Measurements from ENCODE around the gene UGT1A1. TPM values are rescaled to one million over a fixed set of nuclear protein-coding genes. Genes with fewer than 3 reads are reported as not detected.

Gene UGT1A1
- total RNA-seq, 1 experiment from 2014 or later: not detected

GRCh38 chr2:233775414-233775813 is 15.3 kb downstream of the UGT1A1 start (continued):
- TF ChIP-seq, protein P1, sequence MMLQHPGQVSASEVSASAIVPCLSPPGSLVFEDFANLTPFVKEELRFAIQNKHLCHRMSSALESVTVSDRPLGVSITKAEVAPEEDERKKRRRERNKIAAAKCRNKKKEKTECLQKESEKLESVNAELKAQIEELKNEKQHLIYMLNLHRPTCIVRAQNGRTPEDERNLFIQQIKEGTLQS (IDR thresholded peaks at IDR 0.05): no peak
- TF ChIP-seq SIN3A (IDR thresholded peaks at IDR 0.05; ENCODE audit: low read depth) (no peak), SP1 (IDR thresholded peaks at IDR 0.05; ENCODE audit: low read depth) (no peak), ELF1 (IDR thresholded peaks at IDR 0.05; ENCODE audit: borderline replicate concordance, low read depth) (no peak), POLR2AphosphoS5 (IDR thresholded peaks at IDR 0.05; ENCODE audit: low read depth, low read length) (no peak), EGR1 (IDR thresholded peaks at IDR 0.05; ENCODE audit: low read depth) (no peak), ZNF274 (IDR thresholded peaks at IDR 0.05; ENCODE audit: low read depth, low read length) (no peak)

DNA sequence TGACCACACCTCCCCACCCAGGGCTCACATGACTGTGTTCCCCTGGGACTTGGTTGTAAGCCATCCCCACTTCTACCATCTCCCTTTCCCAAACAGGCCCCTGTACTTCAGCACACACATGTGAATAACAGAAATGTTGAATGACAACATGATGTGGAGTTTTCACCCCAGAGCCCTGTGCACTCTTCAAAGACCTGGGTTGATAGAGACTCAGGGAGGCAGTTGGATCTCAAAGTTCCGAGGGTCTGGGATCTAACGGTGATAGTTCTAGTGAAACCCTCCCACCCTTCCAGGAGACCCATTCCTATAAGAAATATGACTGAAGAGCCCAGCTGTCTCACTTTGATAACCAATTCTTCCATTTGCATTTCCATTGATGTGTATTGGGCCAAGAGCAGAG is 18.0 kb downstream of the UGT1A1 start, which contains the start of gene MROH2A:
TSS of gene MROH2A (plus strand) at position 301 of the 400 bp plus-strand sequence. CDS start 1,029 bp downstream, outside the sequence.
- Histone ChIP-seq H3K79me2 (ENCODE audit: insufficient read depth, low read length) (no peaks in the 10 kb centered on the region), H3K9me3 (ENCODE audit: control insufficient read depth in 1 of 2, insufficient read depth in 1 of 2, low read depth in 1 of 2, low read length in 2 of 2) (no peaks in the 10 kb centered on the region), H3K9ac (ENCODE audit: low read length) (no peak within 1 kb of the TSS), H3K36me3 (ENCODE audit: control insufficient read depth in 1 of 2, insufficient read depth in 2 of 2, low read length in 2 of 2) (no peaks in the 10 kb centered on the region), H3K4me1 (ENCODE audit: control insufficient read depth in 1 of 2, insufficient read depth in 2 of 2, low read length in 2 of 2) (no peaks in the 10 kb centered on the region), H3K9me2 (ENCODE audit: insufficient read depth) (no peaks in the 10 kb centered on the region), H2AFZ (ENCODE audit: low read depth, low read length, poor library complexity, severe bottlenecking) (no peak within 1 kb of the TSS), H3K4me2 (ENCODE audit: low read length) (no peak within 1 kb of the TSS), H3K27me3 (ENCODE audit: insufficient read depth, low read length) (no peaks in the 10 kb centered on the region), H4K20me1 (ENCODE audit: insufficient read depth) (no peaks in the 10 kb centered on the region), H3K27ac (ENCODE audit: low read depth, low read length) (no peak within 1 kb of the TSS), H3K4me3 (replicated peaks in 1 of 2; ENCODE audit: low read depth in 1 of 2, low read length in 2 of 2) (no peak within 1 kb of the TSS)
- no peak for ATAC-seq
- TF ChIP-seq JUND (IDR thresholded peaks at IDR 0.05) (no peak), CEBPB (IDR thresholded peaks at IDR 0.05; ENCODE audit: low read depth) (no peak), SRF (IDR thresholded peaks at IDR 0.05; ENCODE audit: low read depth) (no peak), SIN3A (IDR thresholded peaks at IDR 0.05; ENCODE audit: low read depth) (no peak), EZH2 (IDR thresholded peaks at IDR 0.05) (no peak)
- TF ChIP-seq, protein P2, sequence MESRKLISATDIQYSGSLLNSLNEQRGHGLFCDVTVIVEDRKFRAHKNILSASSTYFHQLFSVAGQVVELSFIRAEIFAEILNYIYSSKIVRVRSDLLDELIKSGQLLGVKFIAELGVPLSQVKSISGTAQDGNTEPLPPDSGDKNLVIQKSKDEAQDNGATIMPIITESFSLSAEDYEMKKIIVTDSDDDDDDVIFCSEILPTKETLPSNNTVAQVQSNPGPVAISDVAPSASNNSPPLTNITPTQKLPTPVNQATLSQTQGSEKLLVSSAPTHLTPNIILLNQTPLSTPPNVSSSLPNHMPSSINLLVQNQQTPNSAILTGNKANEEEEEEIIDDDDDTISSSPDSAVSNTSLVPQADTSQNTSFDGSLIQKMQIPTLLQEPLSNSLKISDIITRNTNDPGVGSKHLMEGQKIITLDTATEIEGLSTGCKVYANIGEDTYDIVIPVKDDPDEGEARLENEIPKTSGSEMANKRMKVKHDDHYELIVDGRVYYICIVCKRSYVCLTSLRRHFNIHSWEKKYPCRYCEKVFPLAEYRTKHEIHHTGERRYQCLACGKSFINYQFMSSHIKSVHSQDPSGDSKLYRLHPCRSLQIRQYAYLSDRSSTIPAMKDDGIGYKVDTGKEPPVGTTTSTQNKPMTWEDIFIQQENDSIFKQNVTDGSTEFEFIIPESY (IDR thresholded peaks at IDR 0.05; ENCODE audit: extremely low read depth, insufficient replicate concordance, low read length): no peak
- TF ChIP-seq, protein P3, sequence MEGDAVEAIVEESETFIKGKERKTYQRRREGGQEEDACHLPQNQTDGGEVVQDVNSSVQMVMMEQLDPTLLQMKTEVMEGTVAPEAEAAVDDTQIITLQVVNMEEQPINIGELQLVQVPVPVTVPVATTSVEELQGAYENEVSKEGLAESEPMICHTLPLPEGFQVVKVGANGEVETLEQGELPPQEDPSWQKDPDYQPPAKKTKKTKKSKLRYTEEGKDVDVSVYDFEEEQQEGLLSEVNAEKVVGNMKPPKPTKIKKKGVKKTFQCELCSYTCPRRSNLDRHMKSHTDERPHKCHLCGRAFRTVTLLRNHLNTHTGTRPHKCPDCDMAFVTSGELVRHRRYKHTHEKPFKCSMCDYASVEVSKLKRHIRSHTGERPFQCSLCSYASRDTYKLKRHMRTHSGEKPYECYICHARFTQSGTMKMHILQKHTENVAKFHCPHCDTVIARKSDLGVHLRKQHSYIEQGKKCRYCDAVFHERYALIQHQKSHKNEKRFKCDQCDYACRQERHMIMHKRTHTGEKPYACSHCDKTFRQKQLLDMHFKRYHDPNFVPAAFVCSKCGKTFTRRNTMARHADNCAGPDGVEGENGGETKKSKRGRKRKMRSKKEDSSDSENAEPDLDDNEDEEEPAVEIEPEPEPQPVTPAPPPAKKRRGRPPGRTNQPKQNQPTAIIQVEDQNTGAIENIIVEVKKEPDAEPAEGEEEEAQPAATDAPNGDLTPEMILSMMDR (IDR thresholded peaks at IDR 0.05 in 2 of 3, conservative IDR thresholded peaks at IDR 0.05 in 1 of 3; ENCODE audit: borderline replicate concordance in 1 of 3, insufficient read depth in 1 of 3, low read depth in 2 of 3, low read length in 2 of 3): no peak
- TF ChIP-seq, protein P1 (IDR thresholded peaks at IDR 0.05): no peak
- intact Hi-C loops (cut with micrococcal nuclease): no loop called here
- DNase-seq (ENCODE audit: low read depth, low spot score): no peak
- BruUV-seq (replicated peaks): no TSS peak
- ChIA-PET CTCF (no interaction called here), POLR2A (no interaction called here), RAD21 (ENCODE audit: low non-redundant PET in 1 of 2, low total read pairs in 2 of 2, uncharacterized antibody in 2 of 2, unreplicated experiment in 2 of 2) (no interaction called here)
